GM19023 (cell line): Measurements from ENCODE around the gene GBX2.

ENCODE experiments used
- ATAC-seq: cut with Tn5 transposase; IDR thresholded peaks from one replicate; pipeline ENCODE4 v1.9.1; 2021; ENCODE audit warnings: mild to moderate bottlenecking, moderate library complexity; ENCODE audit not compliant: unreplicated experiment

The GBX2 gene

DNA sequence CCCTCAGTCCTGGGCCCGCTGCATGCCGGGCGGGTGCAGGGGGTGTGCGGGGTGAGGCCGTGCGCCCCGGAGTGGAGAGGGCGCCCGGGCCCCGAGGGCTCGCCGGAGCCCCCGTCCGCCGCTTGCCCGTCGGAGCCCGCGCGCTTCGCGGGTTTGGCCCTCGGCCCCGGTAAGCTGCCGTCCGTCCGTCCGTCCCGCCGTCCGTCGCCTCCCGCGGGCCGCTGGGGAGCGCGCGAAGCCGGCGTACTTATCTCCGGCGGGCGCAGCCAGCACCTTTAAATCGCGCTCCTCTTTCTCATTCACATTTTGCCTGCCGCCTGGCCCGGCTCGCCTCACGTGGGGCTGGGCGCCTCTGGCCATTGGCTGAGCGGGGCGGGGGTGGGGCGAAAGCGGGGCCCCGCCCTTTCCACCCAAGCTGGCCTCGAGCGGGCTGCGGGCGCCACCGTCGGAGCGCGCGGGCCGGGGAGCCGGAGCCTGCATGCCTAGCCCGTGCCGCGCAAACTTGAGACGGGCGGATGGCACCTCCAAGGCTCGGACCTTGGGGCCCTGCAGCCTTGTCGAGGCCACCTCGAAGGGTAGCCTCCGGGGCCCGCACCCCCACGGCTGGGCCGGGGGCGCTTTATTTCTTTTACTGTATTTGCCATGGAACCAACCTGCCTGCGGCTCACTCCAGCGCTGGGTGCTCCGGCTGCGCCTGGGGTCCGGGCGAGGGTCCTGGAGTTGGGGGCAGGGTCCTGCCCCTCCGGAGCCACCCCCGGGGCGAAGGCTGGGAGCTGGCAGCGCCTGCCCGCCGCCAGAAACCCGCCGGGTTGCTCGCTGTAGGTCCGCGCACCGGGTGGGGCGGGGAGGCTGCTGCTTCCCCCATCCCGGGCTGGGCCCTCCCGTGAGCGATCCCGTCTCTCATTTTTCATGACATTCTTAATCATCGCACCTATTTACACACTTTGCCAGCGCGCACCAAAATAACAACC, at the start of gene GBX2:
TSS of gene GBX2 (minus strand) at position 277 of the 971 bp plus-strand sequence. CDS start 415 bp downstream, outside the sequence.
- no peak for ATAC-seq

- no peak for ATAC-seq
Observed at GRCh38 chr2:236217926-236218325, 49.7 kb upstream of the GBX2 start.

DNA sequence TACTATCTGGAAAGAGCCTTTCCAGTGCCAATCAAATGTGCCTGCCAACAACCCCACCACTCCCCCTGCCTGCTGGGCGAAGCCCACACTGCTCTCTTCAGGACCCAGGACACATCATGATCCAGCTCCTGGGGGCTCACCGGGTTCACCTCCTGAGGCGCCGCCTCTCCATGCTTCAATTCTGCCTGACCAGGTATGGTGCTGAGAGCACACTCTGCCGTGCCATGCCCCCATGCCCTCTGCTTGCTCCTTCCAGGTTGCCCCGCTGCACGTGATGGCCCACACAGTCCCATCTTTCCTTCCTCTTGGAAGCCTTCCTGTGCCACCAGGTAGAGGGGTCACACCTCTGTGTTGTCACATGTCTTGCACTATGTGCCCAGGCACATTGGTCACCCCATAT, 48.5 kb upstream of the GBX2 start:
- ATAC-seq = no peak

DNA sequence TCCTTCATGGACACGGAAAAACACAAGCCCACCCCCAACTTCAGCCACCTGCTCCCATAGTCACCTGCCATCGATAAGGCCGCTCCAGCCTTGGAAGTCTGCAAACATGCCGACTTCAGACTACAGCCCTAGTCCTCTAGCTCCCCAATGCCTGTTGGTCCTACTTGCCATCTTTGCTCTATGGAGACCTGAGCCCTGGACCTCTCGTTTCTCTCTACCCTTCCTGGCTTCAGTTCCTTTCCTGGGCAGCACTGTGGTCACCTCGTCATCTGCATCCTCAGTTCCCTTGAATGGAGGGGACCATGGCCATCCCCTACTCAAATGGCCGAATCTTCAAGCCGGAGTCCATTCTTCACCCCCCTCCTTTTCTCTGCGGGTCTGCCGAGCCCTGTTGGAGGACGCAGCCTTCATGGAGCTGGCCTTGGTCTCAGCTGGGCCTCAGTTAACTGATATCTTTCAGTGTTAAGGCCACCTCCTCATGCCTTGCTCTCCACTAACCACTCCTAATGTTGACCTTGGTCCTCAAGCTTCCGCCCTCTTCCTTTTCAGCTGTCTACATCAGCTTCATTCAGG, 47.7 kb upstream of the GBX2 start:
- ATAC-seq = no peak

- no peak for ATAC-seq
Observed at GRCh38 chr2:236215196-236215595, 47.0 kb upstream of the GBX2 start.

DNA sequence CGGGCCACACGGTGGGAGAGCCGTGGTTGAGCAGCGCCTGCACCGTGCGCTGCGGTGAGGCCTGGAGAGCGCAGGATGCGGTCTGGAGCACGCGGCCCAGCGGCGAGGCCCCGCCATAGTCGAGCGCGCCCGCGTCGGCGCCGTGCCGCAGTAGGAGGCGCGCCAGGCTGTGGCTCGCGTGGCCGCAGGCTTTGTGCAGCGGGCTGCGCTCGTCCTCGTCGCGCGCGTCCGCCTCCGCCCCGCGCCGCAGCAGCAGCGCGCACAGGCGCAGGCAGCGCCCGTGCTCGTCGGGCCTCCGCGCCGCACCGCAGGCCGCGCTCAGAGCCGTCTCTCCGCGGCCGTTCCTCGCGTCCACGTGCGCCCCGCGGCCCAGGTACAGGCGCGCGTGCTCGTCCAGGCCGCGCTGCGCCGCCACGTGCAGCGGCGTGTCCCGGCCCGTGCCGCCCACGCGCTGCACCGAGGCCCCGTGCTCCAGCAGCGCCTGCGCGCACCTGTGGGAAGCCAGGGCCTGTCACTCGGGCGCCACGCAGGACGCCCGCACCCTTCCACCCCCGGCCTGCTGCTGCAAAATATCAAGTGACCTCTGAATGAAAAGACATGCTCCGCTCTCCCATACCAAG, 46.3 kb upstream of the GBX2 start:
- ATAC-seq = no peak

- no peak for ATAC-seq
Observed at GRCh38 chr2:236211296-236211695, 43.1 kb upstream of the GBX2 start.

- ATAC-seq = no peak
Observed at GRCh38 chr2:236210536-236210935, 42.4 kb upstream of the GBX2 start.

DNA sequence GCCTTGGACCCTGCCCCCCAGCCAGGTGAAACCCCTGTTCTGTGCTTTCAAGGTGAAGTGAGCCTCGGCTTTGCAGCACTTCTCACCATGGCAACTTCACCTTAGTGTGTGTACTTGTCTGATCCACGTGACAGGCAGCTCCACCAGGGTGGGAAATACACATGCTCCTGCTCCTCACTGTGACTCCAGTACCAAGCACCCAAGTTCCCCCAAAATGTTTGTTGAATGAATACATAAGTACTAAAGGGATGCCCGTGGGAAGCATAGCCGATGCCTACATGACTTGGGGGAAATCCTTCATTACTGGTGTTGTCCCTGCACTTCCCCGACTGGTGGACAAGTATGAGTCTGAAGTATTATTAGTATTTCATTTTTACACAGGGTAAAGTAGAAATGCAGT, 41.8 kb upstream of the GBX2 start:
- ATAC-seq = no peak

DNA sequence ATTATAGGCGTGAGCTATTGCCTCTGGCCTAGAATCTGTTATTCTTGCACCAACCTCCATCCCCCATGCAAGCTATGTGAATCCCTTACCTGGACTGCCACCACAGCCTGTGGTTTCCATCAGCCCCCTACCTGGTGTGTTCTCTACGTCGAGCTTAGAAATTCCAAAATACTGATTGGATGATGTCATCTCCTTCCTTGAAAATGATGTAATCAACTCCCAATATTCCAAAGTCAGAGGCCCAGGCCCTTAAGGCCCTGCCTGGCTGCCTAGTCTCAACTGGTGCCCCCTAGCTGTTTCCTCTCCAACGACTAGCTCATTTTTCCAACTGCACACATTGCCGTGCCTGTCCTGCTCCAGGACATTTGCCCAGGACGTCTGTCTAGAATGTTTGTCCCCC, 41.3 kb upstream of the GBX2 start:
- ATAC-seq = no peak

GRCh38 chr2:236208019-236208926, 40.1 kb upstream of the GBX2 start:
- ATAC-seq = no peak

- ATAC-seq = no peak
Observed at GRCh38 chr2:236207472-236207871, 39.3 kb upstream of the GBX2 start.

DNA sequence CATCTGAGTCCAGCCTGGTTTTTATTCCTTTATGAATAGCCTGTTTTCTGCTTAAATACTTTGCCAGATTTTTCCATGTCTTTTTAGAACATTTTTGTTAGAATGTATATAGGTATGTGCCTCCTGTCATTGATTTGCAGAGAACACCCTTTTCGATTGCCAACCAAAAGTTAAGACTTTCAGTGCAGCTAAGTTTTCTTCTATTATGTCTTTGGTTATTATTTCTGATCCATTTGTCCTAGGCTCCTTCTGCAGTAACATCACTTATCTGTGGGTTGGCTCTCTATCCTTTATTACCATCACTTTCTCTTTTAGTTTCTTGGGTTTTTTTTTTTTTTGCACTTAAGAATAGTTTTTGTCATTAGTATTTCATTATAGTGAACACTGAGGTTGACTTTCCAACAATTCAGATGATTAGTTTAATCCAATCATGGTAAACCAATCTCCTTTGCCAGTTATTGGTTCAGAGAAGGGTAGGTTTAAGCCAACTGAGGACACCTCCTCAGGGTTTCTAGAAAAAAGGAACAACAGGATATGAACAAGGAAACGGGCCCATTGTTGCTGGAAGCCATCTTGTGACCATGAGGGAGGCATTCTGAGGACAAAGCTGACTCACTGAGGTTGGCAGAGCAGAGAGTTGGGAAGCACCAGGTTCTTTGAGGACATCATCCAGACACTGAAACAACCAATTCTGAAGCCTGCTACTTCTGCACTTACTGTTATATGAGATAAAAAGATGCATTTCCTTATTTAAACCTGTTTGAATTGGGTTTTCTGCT, 37.9 kb upstream of the GBX2 start:
- ATAC-seq = no peak

GRCh38 chr2:236204953-236205352, 36.8 kb upstream of the GBX2 start:
- ATAC-seq = no peak

- ATAC-seq = no peak
Observed at GRCh38 chr2:236200378-236200777, 32.2 kb upstream of the GBX2 start.

- no peak for ATAC-seq
Observed at GRCh38 chr2:236196366-236196765, 28.2 kb upstream of the GBX2 start.

- no peak for ATAC-seq
Observed at GRCh38 chr2:236195726-236196125, 27.5 kb upstream of the GBX2 start.

- no peak for ATAC-seq
Observed at GRCh38 chr2:236194786-236195185, 26.6 kb upstream of the GBX2 start.

- ATAC-seq = no peak
Observed at GRCh38 chr2:236193026-236193425, 24.8 kb upstream of the GBX2 start.

DNA sequence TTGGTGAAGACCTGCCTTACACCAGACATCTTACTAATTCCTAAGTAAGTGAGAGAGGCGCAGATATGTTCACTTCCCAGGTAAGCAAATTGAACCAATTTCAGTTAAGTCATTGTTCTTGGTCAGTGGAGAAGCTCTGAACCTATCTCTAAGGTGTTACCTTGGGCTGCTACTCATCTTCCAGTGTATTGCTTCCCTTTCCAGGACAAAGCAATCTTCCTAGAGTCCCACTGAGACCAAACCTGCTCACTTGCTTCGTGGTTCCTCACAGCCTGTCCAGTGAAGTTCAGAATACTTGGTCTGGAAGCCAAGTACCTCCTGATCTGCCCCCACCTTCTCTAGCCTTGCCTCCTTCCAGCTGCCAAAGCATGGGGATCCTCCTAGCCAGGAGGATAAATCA, 22.5 kb upstream of the GBX2 start:
- no peak for ATAC-seq
